Subcutaneous preadipocyte (primary cell): Measurements from ENCODE around the gene C12orf57. TPM values are rescaled to one million over a fixed set of nuclear protein-coding genes. Genes with fewer than 3 reads are reported as not detected.

Source experiments
- small RNA-seq: library from RNA; depleted of rRNA; stranded (forward); fragments of <200 nt; gene quantifications from one replicate; pipeline ENCODE3, GENCODE V24; 2012
- total RNA-seq: library from RNA; depleted of rRNA; stranded (reverse); fragments of >200 nt; gene quantifications from 2 replicates; pipeline ENCODE4 v1.2.3, GENCODE V29; 2012

Gene C12orf57, protein sequence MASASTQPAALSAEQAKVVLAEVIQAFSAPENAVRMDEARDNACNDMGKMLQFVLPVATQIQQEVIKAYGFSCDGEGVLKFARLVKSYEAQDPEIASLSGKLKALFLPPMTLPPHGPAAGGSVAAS
- 37.7 and 63.9 TPM in 2 replicates for total RNA-seq

GRCh38 chr12:6943722-6944380 is at the start of gene C12orf57, which contains the start of gene RNU7-1:
TSS of gene C12orf57 (plus strand) at chr12:6944022. CDS start at chr12:6944122, 100 bp downstream.
TSS of gene RNU7-1 (plus strand) at chr12:6943816.

DNA sequence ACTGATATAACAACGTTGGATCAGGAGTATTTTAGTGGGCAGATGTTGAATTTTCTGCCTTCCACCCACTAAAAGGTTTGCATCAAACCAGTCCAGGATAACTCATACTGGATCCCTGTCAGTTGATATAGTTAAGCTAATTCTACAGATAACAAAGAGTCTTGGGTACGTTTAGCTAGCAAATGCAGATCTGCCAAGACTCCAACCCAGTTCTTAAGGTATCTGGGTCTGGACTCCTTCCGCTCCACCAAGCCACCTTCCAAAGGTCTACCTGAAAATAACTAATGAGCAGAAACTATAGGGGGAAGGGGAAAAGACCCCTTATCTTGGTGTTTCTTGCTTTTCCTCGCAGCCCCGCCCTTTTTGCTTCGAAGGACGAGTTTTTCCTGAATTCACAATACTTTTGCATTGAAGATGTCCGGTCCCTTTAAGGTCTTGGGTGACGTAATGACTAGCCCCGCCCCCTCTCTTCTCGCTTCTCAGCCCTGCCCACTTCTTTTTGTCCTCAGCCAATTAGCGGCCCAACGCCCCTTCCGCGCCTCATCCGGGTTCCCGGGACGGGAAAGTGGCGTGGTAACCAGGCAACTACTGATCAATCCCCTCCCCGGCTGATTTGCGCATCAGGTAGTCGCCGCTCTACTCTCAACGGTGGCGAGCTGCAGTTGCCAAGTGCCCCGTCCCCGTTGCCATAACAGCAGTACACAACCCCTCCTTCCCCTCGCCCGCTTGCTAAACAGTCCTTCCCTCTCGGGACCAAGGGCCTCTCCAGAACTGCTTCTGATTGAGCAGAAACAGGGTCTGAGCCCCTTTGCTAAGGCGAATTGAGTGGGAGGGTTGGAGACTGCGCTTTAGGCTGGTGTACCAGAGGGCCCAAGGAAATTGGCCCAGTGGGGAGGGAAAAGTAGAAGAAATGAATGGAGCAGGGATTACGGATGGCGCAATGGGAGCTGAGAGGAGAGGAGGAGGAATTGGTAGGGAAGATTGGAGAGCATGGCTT is 39.2 kb upstream of the C12orf57 start, which contains the start of gene LRRC23:
TSS of gene LRRC23 (plus strand) at position 543 of the 997 bp plus-strand sequence. CDS start 812 bp downstream, outside the sequence.

DNA sequence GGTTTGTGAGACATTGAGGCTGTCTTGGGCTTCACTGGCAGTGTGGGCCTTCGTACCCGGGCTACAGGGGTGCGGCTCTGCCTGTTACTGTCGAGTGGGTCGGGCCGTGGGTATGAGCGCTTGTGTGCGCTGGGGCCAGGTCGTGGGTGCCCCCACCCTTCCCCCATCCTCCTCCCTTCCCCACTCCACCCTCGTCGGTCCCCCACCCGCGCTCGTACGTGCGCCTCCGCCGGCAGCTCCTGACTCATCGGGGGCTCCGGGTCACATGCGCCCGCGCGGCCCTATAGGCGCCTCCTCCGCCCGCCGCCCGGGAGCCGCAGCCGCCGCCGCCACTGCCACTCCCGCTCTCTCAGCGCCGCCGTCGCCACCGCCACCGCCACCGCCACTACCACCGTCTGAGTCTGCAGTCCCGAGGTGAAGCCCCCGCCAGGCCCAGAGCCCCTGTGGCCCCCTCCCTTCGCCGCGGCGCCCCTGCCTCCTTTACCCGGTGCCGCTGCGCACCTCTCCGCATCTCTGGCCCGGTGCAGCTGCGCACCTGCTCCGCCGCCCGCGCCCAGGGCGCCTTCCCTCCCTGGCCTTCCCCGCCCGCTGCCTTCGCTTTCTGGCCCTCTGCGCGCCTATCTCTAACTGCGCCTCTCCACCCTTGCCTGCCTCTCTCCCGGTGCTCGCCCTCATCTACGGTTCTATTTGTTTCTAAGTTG is 29.4 kb upstream of the C12orf57 start, which contains the start of gene ENO2:
TSS of gene ENO2 (plus strand) at position 335 of the 701 bp plus-strand sequence. CDS start 1,253 bp downstream, outside the sequence.

GRCh38 chr12:6927379-6928021 is 16.3 kb upstream of the C12orf57 start, which contains the start of gene ATN1:
TSS of gene ATN1 (plus strand) at chr12:6927959. CDS start at chr12:6934002, 6,043 bp downstream.

DNA sequence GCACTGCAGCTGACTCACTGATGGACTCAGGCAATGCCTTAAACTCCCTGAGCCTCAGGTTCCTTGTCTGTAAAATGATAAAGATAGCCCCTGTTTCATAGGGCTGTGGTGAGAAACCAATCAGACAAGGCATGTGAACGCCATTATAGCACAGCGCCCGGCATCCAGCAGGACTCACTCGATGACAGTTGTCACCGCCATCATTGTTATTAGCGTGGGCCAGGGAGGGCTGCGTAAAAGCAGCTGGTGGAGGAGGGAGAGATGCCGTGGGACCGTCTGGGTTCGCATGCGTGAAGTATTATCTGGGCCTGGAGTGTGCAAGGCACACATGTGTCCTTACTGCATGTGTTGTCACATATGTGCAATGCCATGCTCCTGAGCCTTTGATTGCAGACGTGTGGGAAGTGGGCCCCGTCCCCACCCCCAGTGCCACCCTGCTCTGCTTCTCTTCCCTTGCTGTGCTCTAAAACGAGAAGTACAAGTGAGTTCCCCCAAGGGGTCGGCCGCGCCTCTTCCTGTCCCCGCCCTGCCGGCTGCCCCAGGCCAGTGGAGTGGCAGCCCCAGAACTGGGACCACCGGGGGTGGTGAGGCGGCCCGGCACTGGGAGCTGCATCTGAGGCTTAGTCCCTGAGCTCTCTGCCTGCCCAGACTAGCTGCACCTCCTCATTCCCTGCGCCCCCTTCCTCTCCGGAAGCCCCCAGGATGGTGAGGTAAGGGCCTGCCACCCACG is 7.2 kb downstream of the C12orf57 start, which contains the start of gene PTPN6:
TSS of gene PTPN6 (plus strand) at position 546 of the 730 bp plus-strand sequence. CDS start at position 703, 157 bp downstream.

Small RNA genes within 50 kb of the gene (small RNA-seq; reads per million reads assigned to genes)
- gene MIR141 (5.8 reads per million, percentile 93 among the genes with 10 or more reads in this experiment), gene MIR200C (108 reads per million, percentile 99 among the genes with 10 or more reads in this experiment), gene RNU7-1 (not detected), gene SCARNA12 (4.2 reads per million, percentile 91 among the genes with 10 or more reads in this experiment)

Other genes starting within 250 kb of the C12orf57 start
- gene PIANP, start 243.2 kb upstream of the C12orf57 start, total RNA-seq, result under 0.01 TPM in 1 of 2 replicates, not detected in the other
- 97.4 TPM in 2 replicates for gene COPS7A, start 220.0 kb upstream of the C12orf57 start, total RNA-seq
- 133 and 141 TPM in 2 replicates for gene MLF2, start 190.9 kb upstream of the C12orf57 start, total RNA-seq
- gene PTMS, start 177.7 kb upstream of the C12orf57 start, total RNA-seq, result 62.9 and 72.0 TPM in 2 replicates
- not detected in 2 replicates for gene LAG3, start 171.5 kb upstream of the C12orf57 start, total RNA-seq
- under 0.01 and 0.73 TPM in 2 replicates for gene CD4, start 154.5 kb upstream of the C12orf57 start, total RNA-seq
- gene GPR162, start 122.2 kb upstream of the C12orf57 start, total RNA-seq, result 0.73 and 1.2 TPM in 2 replicates
- 44.1 and 49.3 TPM in 2 replicates for gene P3H3, start 115.6 kb upstream of the C12orf57 start, total RNA-seq
- 1.1 and 2.2 TPM in 2 replicates for gene GNB3, start 103.1 kb upstream of the C12orf57 start, total RNA-seq
- 29.4 and 36.4 TPM in 2 replicates for gene CDCA3, start 92.7 kb upstream of the C12orf57 start, total RNA-seq
- 86.7 and 96.4 TPM in 2 replicates for gene USP5, start 91.9 kb upstream of the C12orf57 start, total RNA-seq
- 941 and 1,349 TPM in 2 replicates for gene TPI1, start 76.5 kb upstream of the C12orf57 start, total RNA-seq
- gene SPSB2, start 70.7 kb upstream of the C12orf57 start, total RNA-seq, result 4.0 and 4.9 TPM in 2 replicates
- 5.1 TPM in 2 replicates for gene LRRC23, start 39.2 kb upstream of the C12orf57 start, total RNA-seq
- 6.6 and 9.0 TPM in 2 replicates for gene ENO2, start 29.4 kb upstream of the C12orf57 start, total RNA-seq
- 10.3 and 11.7 TPM in 2 replicates for gene ATN1, start 16.1 kb upstream of the C12orf57 start, total RNA-seq
- not detected in 2 replicates for gene RNU7-1, start 206 bp upstream of the C12orf57 start, total RNA-seq
- gene PTPN6, start 7.3 kb downstream of the C12orf57 start, total RNA-seq, result not detected in 2 replicates
- gene PHB2, start 26.6 kb downstream of the C12orf57 start, total RNA-seq, result 213 and 237 TPM in 2 replicates
- gene EMG1, start 26.9 kb downstream of the C12orf57 start, total RNA-seq, result 44.5 and 46.1 TPM in 2 replicates
- 24.3 and 27.8 TPM in 2 replicates for gene LPCAT3, start 74.5 kb downstream of the C12orf57 start, total RNA-seq
- 43.2 and 191 TPM in 2 replicates for gene C1S, start 116.7 kb downstream of the C12orf57 start, total RNA-seq
- 30.1 and 155 TPM in 2 replicates for gene C1R, start 148.4 kb downstream of the C12orf57 start, total RNA-seq
- 28.7 and 43.4 TPM in 2 replicates for gene C1RL, start 165.2 kb downstream of the C12orf57 start, total RNA-seq
- gene RBP5, start 184.9 kb downstream of the C12orf57 start, total RNA-seq, result not detected in 2 replicates
- gene CLSTN3, start 186.3 kb downstream of the C12orf57 start, total RNA-seq, result 5.9 and 6.6 TPM in 2 replicates
- gene PEX5, start 245.7 kb downstream of the C12orf57 start, total RNA-seq, result 27.6 and 30.5 TPM in 2 replicates